Liver (tissue), 9 donors: Measurements from ENCODE around the gene ZDHHC4. TPM values are rescaled to one million over a fixed set of nuclear protein-coding genes. Genes with fewer than 3 reads are reported as not detected.

ENCODE experiments used
- DNase-seq: peaks from one replicate; pipeline ENCODE4 v3.0.0-alpha.2; 2017; ENCODE audit warnings: low spot score
- H3K27ac ChIP-seq, 2 donors: one replicate each; pipeline ENCODE4 v1.7.0; 2013; ENCODE audit warnings: inconsistent platforms in 2 of 2, low read length in 2 of 2, control low read depth in 1 of 2, low read depth in 1 of 2, mild to moderate bottlenecking in 1 of 2
- H3K27me3 ChIP-seq, 4 donors: one replicate each; pipeline versions ENCODE4 v1.6.1 to v1.7.0; 2013; ENCODE audit warnings: low read length in 3 of 4, inconsistent platforms in 1 of 4, mild to moderate bottlenecking in 1 of 4, moderate library complexity in 1 of 4; ENCODE audit not compliant: control insufficient read depth in 4 of 4, insufficient read depth in 4 of 4
- H3K36me3 ChIP-seq, 4 donors: one replicate each; pipeline versions ENCODE4 v1.6.1 to v1.7.0; 2013; ENCODE audit warnings: low read length in 3 of 4, mild to moderate bottlenecking in 3 of 4, low read depth in 1 of 4, moderate library complexity in 1 of 4; ENCODE audit not compliant: control insufficient read depth in 4 of 4, insufficient read depth in 3 of 4
- H3K4me1 ChIP-seq, 4 donors: one replicate each; pipeline versions ENCODE4 v1.6.1 to v1.7.0; 2013; ENCODE audit warnings: low read length in 3 of 4, mild to moderate bottlenecking in 3 of 4, moderate library complexity in 1 of 4; ENCODE audit not compliant: control insufficient read depth in 4 of 4, insufficient read depth in 4 of 4
- H3K4me3 ChIP-seq, 3 donors: one replicate each; pipeline versions ENCODE4 v1.6.1 to v1.7.0; 2013; ENCODE audit warnings: low read length in 3 of 3, control low read depth in 1 of 3, low read depth in 1 of 3, mild to moderate bottlenecking in 1 of 3
- H3K9ac ChIP-seq, 2 donors: one replicate each; pipeline ENCODE4 v1.7.0; 2013; ENCODE audit warnings: low read length in 2 of 2, mild to moderate bottlenecking in 2 of 2, moderate library complexity in 2 of 2, control low read depth in 1 of 2, low read depth in 1 of 2
- H3K9me3 ChIP-seq, 4 donors: one replicate each; pipeline versions ENCODE4 v1.6.1 to v1.7.0; 2013; ENCODE audit warnings: low read length in 3 of 4; ENCODE audit not compliant: control insufficient read depth in 4 of 4
- ATF3 ChIP-seq: IDR thresholded peaks from 2 replicates; pipeline ENCODE4 v1.6.1; 2016; ENCODE audit warnings: antibody characterized with exemption
- CTCF ChIP-seq: fragments of 150-350 bp; IDR thresholded peaks from 2 replicates; pipeline ENCODE4 v1.5.1; 2017; ENCODE audit warnings: improper control_type of control experiment, low read depth, low read length; ENCODE audit not compliant: missing input control
- FOXA1 ChIP-seq: IDR thresholded peaks from 2 replicates; pipeline ENCODE4 v1.6.1; 2016; ENCODE audit warnings: antibody characterized with exemption
- GABPA ChIP-seq, 2 donors: IDR thresholded peaks in 1 of 2; conservative IDR thresholded peaks in 1 of 2; 2 replicates each; pipeline ENCODE4 v1.6.1; 2016; ENCODE audit warnings: antibody characterized with exemption in 2 of 2, mild to moderate bottlenecking in 1 of 2, moderate library complexity in 1 of 2
- HNF4A ChIP-seq, 2 donors: conservative IDR thresholded peaks; 2 replicates each; pipeline ENCODE4 v1.6.1; 2016; ENCODE audit warnings: antibody characterized with exemption in 2 of 2, mild to moderate bottlenecking in 2 of 2
- HNF4G ChIP-seq: IDR thresholded peaks from 2 replicates; pipeline ENCODE4 v1.6.1; 2016; ENCODE audit warnings: antibody characterized with exemption
- JUND ChIP-seq, 2 donors: IDR thresholded peaks; 2 replicates each; pipeline ENCODE4 v1.6.1; 2016; ENCODE audit warnings: antibody characterized with exemption in 2 of 2
- NR2F2 ChIP-seq: IDR thresholded peaks from 2 replicates; pipeline ENCODE4 v1.6.1; 2016; ENCODE audit warnings: antibody characterized with exemption
- RAD21 ChIP-seq, 2 donors: IDR thresholded peaks; 2 replicates each; pipeline ENCODE4 v1.6.1; 2016; ENCODE audit warnings: antibody characterized with exemption in 2 of 2, mild to moderate bottlenecking in 2 of 2
- RXRA ChIP-seq, 2 donors: IDR thresholded peaks; 2 replicates each; pipeline ENCODE4 v1.6.1; 2017 to 2018; ENCODE audit warnings: antibody characterized with exemption in 2 of 2, mild to moderate bottlenecking in 1 of 2
- SP1 ChIP-seq: IDR thresholded peaks from 2 replicates; pipeline ENCODE4 v1.6.1; 2018; ENCODE audit warnings: antibody characterized with exemption, mild to moderate bottlenecking
- TAF1 ChIP-seq: conservative IDR thresholded peaks from 2 replicates; pipeline ENCODE4 v1.6.1; 2016; ENCODE audit warnings: antibody characterized with exemption, mild to moderate bottlenecking
- ZBTB33 ChIP-seq: IDR thresholded peaks from 2 replicates; pipeline ENCODE4 v1.6.1; 2016; ENCODE audit warnings: antibody characterized with exemption
- WGBS: extraction: QIAGEN DNeasy Blood & Tissue Kit; methylation state at CpG from one replicate; pipeline ENCODE4 v1.1.7; 2013; 5-methylcytosine and 5-hydroxymethylcytosine counted together
- polyA plus RNA-seq, 2 donors: library from polyadenylated mRNA; stranded (reverse) in 1 of 2; unstranded in 1 of 2; fragments of 200-250 nt in 1 of 2; fragments of >200 nt in 1 of 2; fragmentation: Nextera tagmentation in 1 of 2; extraction: Ambion mirVana in 1 of 2; gene quantifications; one replicate each; pipeline versions ENCODE4 v1.2.1 to v1.2.3, GENCODE V29; 2013 to 2015
- total RNA-seq, 2 donors: library from RNA; depleted of rRNA; stranded (reverse); fragments of >200 nt; gene quantifications; one replicate each; pipeline ENCODE4 v1.2.3, GENCODE V29; 2014
- donor health status: healthy.
- donor health status: healthy.
- donor health status: healthy.
- donor health status: healthy.
- donor health status: healthy.

The ZDHHC4 gene
- total and polyA plus RNA-seq, 4 donors = 32.1 to 46.8 (median 34.9) TPM

GRCh38 chr7:6589151-6589828 is 12.0 kb downstream of the ZDHHC4 start:
- Histone ChIP-seq H3K27me3 (no peaks in the 10 kb centered on the region), H3K4me3 (peak overlapping the region in 1 of 3 donors; percentile 99), H3K4me1 (peaks cover 3 to 12% (median 11%) of the 10 kb centered on the region in 4 donors), H3K9ac (no peak overlapping the region), H3K27ac (no peak overlapping the region), H3K36me3 (peaks cover 8 to 34% (median 21%) of the 10 kb centered on the region in 4 donors), H3K9me3 (no peaks in the 10 kb centered on the region)
- no peak for TF ChIP-seq HNF4A (conservative IDR thresholded peaks at IDR 0.05)
- no peak for TF ChIP-seq RAD21 (IDR thresholded peaks at IDR 0.05)
- no peak for TF ChIP-seq HNF4G
- no peak for TF ChIP-seq NR2F2
- TF ChIP-seq TAF1 = no peak
- TF ChIP-seq FOXA1 = no peak
- WGBS = 54% methylated on average over 22 of the region's 22 CpGs
- no peak for DNase-seq

- Histone ChIP-seq H3K4me3 (peak within 1 kb of the TSS; percentile 70 to 99 (median 86)), H3K9ac (peak within 1 kb of the TSS; percentile 47 to 64), H3K27ac (peak within 1 kb of the TSS; percentile 71 to 80), H3K27me3 (no peaks in the 10 kb centered on the region), H3K4me1 (peaks cover 3 to 12% (median 11%) of the 10 kb centered on the region in 4 donors), H3K36me3 (peaks cover 8 to 29% (median 23%) of the 10 kb centered on the region in 4 donors), H3K9me3 (no peaks in the 10 kb centered on the region)
- TF ChIP-seq TAF1 = no peak
- TF ChIP-seq SP1 = no peak
- TF ChIP-seq JUND (IDR thresholded peaks at IDR 0.05) = no peak
- peak in 1 of 2 donors; percentile 52 for TF ChIP-seq GABPA (IDR thresholded peaks at IDR 0.05 in 1 of 2, conservative IDR thresholded peaks at IDR 0.05 in 1 of 2)
- no peak for TF ChIP-seq RXRA (IDR thresholded peaks at IDR 0.05)
- no peak for TF ChIP-seq FOXA1
- no peak for TF ChIP-seq ZBTB33
- no peak for TF ChIP-seq HNF4A (conservative IDR thresholded peaks at IDR 0.05)
- peak; percentile 94 for TF ChIP-seq CTCF
- no peak for TF ChIP-seq ATF3
- peak; percentile 87 for DNase-seq
- under 1% methylated on average over 107 of the region's 107 CpGs for WGBS
Observed at GRCh38 chr7:6589829-6590644, 12.8 kb downstream of the ZDHHC4 start, which contains the start of gene INTS15. Gene INTS15 (plus strand): TSS chr7:6590021. CDS start chr7:6590284, 263 bp downstream.
